Colonic mucosa (tissue), 4 donors: ENCODE results near the gene SLC52A1. TPM values are rescaled to one million over a fixed set of nuclear protein-coding genes. Genes with fewer than 3 reads are reported as not detected.
A peak's percentile ranks its signal among the peaks of the same experiment; 100 is the strongest.

Experiments used
- DNase-seq: peaks from one replicate; pipeline ENCODE4 v3.0.0-alpha.2; 2020
- H3K27ac ChIP-seq: fragments of 200-600 bp; one replicate; pipeline ENCODE4 v1.8.0; 2021
- H3K27me3 ChIP-seq: fragments of 200-600 bp; one replicate; pipeline ENCODE4 v1.8.0; 2021
- H3K36me3 ChIP-seq: fragments of 200-600 bp; one replicate; pipeline ENCODE4 v1.8.0; 2021
- H3K4me1 ChIP-seq: fragments of 200-600 bp; one replicate; pipeline ENCODE4 v1.8.0; 2021; ENCODE audit warnings: mild to moderate bottlenecking
- H3K4me3 ChIP-seq: fragments of 200-600 bp; one replicate; pipeline ENCODE4 v1.8.0; 2021
- H3K9ac ChIP-seq, 2 donors: one replicate each; pipeline ENCODE4 v1.7.0; 2013; ENCODE audit warnings: control low read depth in 2 of 2, low read depth in 2 of 2, low read length in 2 of 2
- H3K9me3 ChIP-seq: fragments of 200-600 bp; one replicate; pipeline ENCODE4 v1.8.0; 2021
- intact Hi-C: fragments of 100-400 bp; cut with DNase I; formaldehyde crosslinking; loops from one replicate; pipeline ENCODE4 v1.14.1; 2022
- total RNA-seq, 2 donors: library from RNA; stranded (reverse); fragmentation: NEBNext Ultra II Directional in 1 of 2; extraction: Animal tissue kit (Norgen Biotek cat#: 25700) in 1 of 2; gene quantifications; one replicate each; pipeline ENCODE4 v1.2.1, GENCODE V29; 2021
- TF ChIP-seq, protein P1 (sequence below): fragments of 200-600 bp; IDR thresholded peaks from one replicate; pipeline ENCODE4 v1.8.0; 2022; ENCODE audit warnings: antibody characterized with exemption, mild to moderate bottlenecking
- donor health status: healthy.
- donor health status: DM: no; HTN: no; CAD: no.
- donor health status: DM: no; HTN: no; CAD: no.

SLC52A1 gene
- total RNA-seq, 2 donors from 2014 or later, result 1.7 to 2.6 TPM

DNA sequence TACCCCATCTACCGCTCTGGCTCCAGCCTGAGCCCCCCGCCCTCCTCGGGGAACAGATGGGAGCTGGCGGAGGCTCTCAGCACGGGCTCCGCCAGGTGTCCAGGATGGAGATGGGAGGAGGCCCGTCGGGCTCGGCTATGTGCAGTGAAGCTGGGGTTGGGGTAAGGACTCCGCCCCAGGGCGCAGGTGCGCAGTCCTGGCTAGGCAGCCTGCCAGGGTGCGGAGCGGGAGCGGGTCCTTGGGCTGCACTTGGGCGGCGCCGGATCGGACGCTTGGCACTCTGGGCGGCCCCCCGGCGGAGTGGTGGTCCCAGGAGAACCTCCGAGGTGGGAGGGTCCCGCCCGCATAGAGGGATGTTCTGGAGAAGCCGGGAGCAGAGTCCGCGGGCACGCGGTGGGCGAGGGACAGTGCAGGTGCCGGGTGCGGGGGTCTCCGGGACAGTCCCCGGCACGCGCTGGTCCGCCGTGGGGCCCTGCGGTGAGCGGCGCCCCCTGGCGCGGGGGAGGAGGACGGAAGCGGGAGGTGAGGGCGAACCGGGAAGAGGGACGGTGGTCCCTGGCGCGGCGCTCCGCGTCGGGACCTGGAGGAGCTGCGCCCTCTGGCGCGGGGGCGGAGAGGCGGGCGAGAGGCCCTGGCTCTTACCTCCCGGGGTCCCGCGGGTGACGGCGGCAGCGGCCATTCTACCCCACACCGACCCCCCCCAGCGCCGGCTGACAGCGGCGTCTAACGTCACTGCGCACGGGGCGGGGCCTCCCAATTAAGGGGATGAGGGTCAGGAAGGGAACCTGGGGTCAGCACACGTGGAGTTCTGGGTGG, 48.1 kb downstream of the SLC52A1 start, which contains the start of gene CAMTA2:
TSS of gene CAMTA2 (minus strand) at position 725 of the 816 bp plus-strand sequence. CDS start 1,453 bp downstream, outside the sequence.
- Histone ChIP-seq H3K27me3 (no peaks in the 10 kb centered on the region), H3K36me3 (peaks cover 5% of the 10 kb centered on the region), H3K9me3 (no peaks in the 10 kb centered on the region), H3K27ac (peak within 1 kb of the TSS; percentile 96), H3K4me1 (peaks cover 9% of the 10 kb centered on the region), H3K4me3 (peak within 1 kb of the TSS; percentile 95), H3K9ac (peak within 1 kb of the TSS; percentile 92 to 99)
- TF ChIP-seq, protein P1, sequence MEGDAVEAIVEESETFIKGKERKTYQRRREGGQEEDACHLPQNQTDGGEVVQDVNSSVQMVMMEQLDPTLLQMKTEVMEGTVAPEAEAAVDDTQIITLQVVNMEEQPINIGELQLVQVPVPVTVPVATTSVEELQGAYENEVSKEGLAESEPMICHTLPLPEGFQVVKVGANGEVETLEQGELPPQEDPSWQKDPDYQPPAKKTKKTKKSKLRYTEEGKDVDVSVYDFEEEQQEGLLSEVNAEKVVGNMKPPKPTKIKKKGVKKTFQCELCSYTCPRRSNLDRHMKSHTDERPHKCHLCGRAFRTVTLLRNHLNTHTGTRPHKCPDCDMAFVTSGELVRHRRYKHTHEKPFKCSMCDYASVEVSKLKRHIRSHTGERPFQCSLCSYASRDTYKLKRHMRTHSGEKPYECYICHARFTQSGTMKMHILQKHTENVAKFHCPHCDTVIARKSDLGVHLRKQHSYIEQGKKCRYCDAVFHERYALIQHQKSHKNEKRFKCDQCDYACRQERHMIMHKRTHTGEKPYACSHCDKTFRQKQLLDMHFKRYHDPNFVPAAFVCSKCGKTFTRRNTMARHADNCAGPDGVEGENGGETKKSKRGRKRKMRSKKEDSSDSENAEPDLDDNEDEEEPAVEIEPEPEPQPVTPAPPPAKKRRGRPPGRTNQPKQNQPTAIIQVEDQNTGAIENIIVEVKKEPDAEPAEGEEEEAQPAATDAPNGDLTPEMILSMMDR, result peak; percentile 72
- intact Hi-C loops, result no loop called here
- DNase-seq, result peak; percentile 94

DNA sequence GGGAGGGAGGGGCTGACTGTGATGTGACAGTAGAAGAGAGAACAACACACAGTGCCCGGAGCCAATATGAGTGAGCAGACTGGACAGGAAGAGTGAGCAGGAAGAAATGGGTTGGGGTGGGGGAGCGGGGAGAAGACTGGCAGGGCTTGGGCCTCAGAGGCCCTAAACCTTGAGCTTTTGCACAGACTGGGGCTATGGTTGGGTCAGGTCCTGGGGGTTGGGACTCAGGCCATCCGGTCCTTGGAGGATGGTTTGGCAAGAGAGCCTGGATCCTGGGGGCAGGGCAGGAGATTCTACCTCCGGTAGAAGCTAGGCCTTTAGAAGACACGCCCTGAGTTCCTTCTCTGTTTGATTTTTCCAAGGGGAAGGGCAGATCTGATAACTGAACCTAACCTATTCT, 48.8 kb downstream of the SLC52A1 start:
- H3K9me3 ChIP-seq, result no peaks in the 10 kb centered on the region
- intact Hi-C loops, result no loop called here
- H3K27ac ChIP-seq, result peak overlapping the region; percentile 96
- TF ChIP-seq, protein P1, result no peak
- peaks cover 5% of the 10 kb centered on the region for H3K36me3 ChIP-seq
- DNase-seq, result peak; percentile 57
- peak overlapping the region; percentile 95 for H3K4me3 ChIP-seq
- H3K27me3 ChIP-seq, result no peaks in the 10 kb centered on the region
- H3K9ac ChIP-seq, result peak overlapping the region; percentile 92 to 99
- peaks cover 9% of the 10 kb centered on the region for H3K4me1 ChIP-seq

Other genes with a start within 250 kb of the SLC52A1 start
- gene VMO1, start 249.1 kb downstream of the SLC52A1 start, total RNA-seq, result 1 to 10 TPM in 1 of 2 donors, under 1 TPM in 1; 0.91 to 2.0 TPM
- under 1 TPM; 0.35 to 0.40 TPM for gene GLTPD2, start 246.5 kb downstream of the SLC52A1 start, total RNA-seq
- 100 to 1,000 TPM in 1 of 2 donors, 10 to 100 TPM in 1; 97.5 to 171 TPM for gene PSMB6, start 239.3 kb downstream of the SLC52A1 start, total RNA-seq
- 10 to 100 TPM; 18.8 to 28.3 TPM for gene PLD2, start 228.3 kb downstream of the SLC52A1 start, total RNA-seq
- gene MINK1, start 202.1 kb downstream of the SLC52A1 start, total RNA-seq, result 100 to 1,000 TPM; 172 to 215 TPM
- 1 to 10 TPM in 1 of 2 donors, under 1 TPM in 1; 0.74 to 1.8 TPM for gene C17orf107, start 135.9 kb downstream of the SLC52A1 start, total RNA-seq
- gene CHRNE, start 132.3 kb downstream of the SLC52A1 start, total RNA-seq, result 1 to 10 TPM in 1 of 2 donors, not detected in 1; 1.1 TPM
- not detected for gene GP1BA, start 103.1 kb downstream of the SLC52A1 start, total RNA-seq
- 100 to 1,000 TPM in 1 of 2 donors, 10 to 100 TPM in 1; 73.1 to 116 TPM for gene SLC25A11, start 95.4 kb downstream of the SLC52A1 start, total RNA-seq
- gene RNF167, start 95.2 kb downstream of the SLC52A1 start, total RNA-seq, result 100 to 1,000 TPM in 1 of 2 donors, 10 to 100 TPM in 1; 92.1 to 120 TPM
- 1,000 to 10,000 TPM in 1 of 2 donors, 100 to 1,000 TPM in 1; 839 to 1,278 TPM for gene PFN1, start 86.9 kb downstream of the SLC52A1 start, total RNA-seq
- gene ENO3, start 84.3 kb downstream of the SLC52A1 start, total RNA-seq, result 10 to 100 TPM in 1 of 2 donors, 1 to 10 TPM in 1; 3.8 to 17.6 TPM
- 10 to 100 TPM; 47.7 to 56.4 TPM for gene SPAG7, start 67.6 kb downstream of the SLC52A1 start, total RNA-seq
- 10 to 100 TPM; 39.8 to 52.6 TPM for gene CAMTA2, start 47.8 kb downstream of the SLC52A1 start, total RNA-seq
- gene INCA1, start 37.9 kb downstream of the SLC52A1 start, total RNA-seq, result 1 to 10 TPM; 1.6 to 4.2 TPM
- gene KIF1C, start 37.5 kb downstream of the SLC52A1 start, total RNA-seq, result 100 to 1,000 TPM; 195 to 291 TPM
- gene ZFP3, start 43.0 kb upstream of the SLC52A1 start, total RNA-seq, result 1 to 10 TPM; 6.2 to 6.3 TPM
- gene ZNF232, start 76.5 kb upstream of the SLC52A1 start, total RNA-seq, result 10 to 100 TPM in 1 of 2 donors, 1 to 10 TPM in 1; 8.0 to 10.9 TPM
- under 1 TPM in 1 of 2 donors, not detected in 1; 0.13 TPM for gene USP6, start 80.6 kb upstream of the SLC52A1 start, total RNA-seq
- 1 to 10 TPM; 3.7 to 4.0 TPM for gene ZNF594, start 156.4 kb upstream of the SLC52A1 start, total RNA-seq
- 1 to 10 TPM in 1 of 2 donors, under 1 TPM in 1; 0.86 to 1.5 TPM for gene SCIMP, start 199.4 kb upstream of the SLC52A1 start, total RNA-seq
- 10 to 100 TPM; 22.6 to 23.2 TPM for gene RABEP1, start 246.9 kb upstream of the SLC52A1 start, total RNA-seq